H1 (cell line): ENCODE data around the gene TXNDC2. TPM values are rescaled to one million over a fixed set of nuclear protein-coding genes. Genes with fewer than 3 reads are reported as not detected.

Source experiments
- CTCF ChIA-PET: fragments of 300-600 bp; sonication (Branson Sonifier 250); formaldehyde crosslinking; loops from one replicate; lab custom pipeline; 2021; ENCODE audit not compliant: partially characterized antibody; lab: Charles Lee
- POLR2A ChIA-PET: fragments of 300-600 bp; sonication (Branson Sonifier 250); formaldehyde crosslinking; loops from one replicate; lab custom pipeline; 2021; ENCODE audit warnings: inconsistent platforms; ENCODE audit not compliant: partially characterized antibody; lab: Charles Lee
- DNase-seq, 2 experiments: peaks; one replicate each; pipeline versions ENCODE4 v3.0.0 to v3.0.0-alpha.2; 2010 to 2022; ENCODE audit warnings: low spot score in 2 of 2, low read depth in 1 of 2, mixed read lengths in 1 of 2
- FAIRE-seq: peaks from 2 replicates; lab custom pipeline; 2011; peaks lifted over from hg19 to GRCh38; lab: Jason Lieb, UNC
- H2AFZ ChIP-seq: 2 replicates; pipeline ENCODE4 v1.8.1; 2012; ENCODE audit warnings: low read length, inconsistent platforms
- H2AK5ac ChIP-seq: 2 replicates; pipeline ENCODE4 v1.6.1; 2013; ENCODE audit warnings: low read depth, low read length
- H2BK120ac ChIP-seq: replicated peaks from 2 replicates; pipeline ENCODE3; 2013; ENCODE audit warnings: low read depth, low read length, inconsistent platforms
- H2BK12ac ChIP-seq: 2 replicates; pipeline ENCODE4 v1.6.1; 2013; ENCODE audit warnings: low read depth, low read length
- H2BK15ac ChIP-seq: 2 replicates; pipeline ENCODE4 v1.6.1; 2013; ENCODE audit warnings: low read length
- H2BK20ac ChIP-seq: 2 replicates; pipeline ENCODE4 v1.6.1; 2013; ENCODE audit warnings: low read length
- H2BK5ac ChIP-seq: 2 replicates; pipeline ENCODE4 v1.6.1; 2013; ENCODE audit warnings: low read depth, low read length
- H3K14ac ChIP-seq: 2 replicates; pipeline ENCODE4 v1.6.1; 2013; ENCODE audit warnings: inconsistent platforms; ENCODE audit not compliant: insufficient read length
- H3K18ac ChIP-seq: 2 replicates; pipeline ENCODE4 v1.6.1; 2013; ENCODE audit warnings: low read length; ENCODE audit errors: extremely low read depth
- H3K23ac ChIP-seq: 2 replicates; pipeline ENCODE4 v1.6.1; 2013; ENCODE audit warnings: inconsistent platforms; ENCODE audit not compliant: insufficient read length
- H3K23me2 ChIP-seq: 2 replicates; pipeline ENCODE4 v1.6.1; 2013; ENCODE audit warnings: low read depth, low read length
- H3K27ac ChIP-seq: 2 replicates; pipeline ENCODE4 v1.6.1; 2011; ENCODE audit warnings: low read depth, low read length, inconsistent platforms
- H3K27me3 ChIP-seq, 4 experiments: replicated peaks in 1 of 4; 1 replicate in 1 of 4; 2 replicates in 3 of 4; pipeline versions ENCODE4 v1.6.1 to v1.8.1; 2011 to 2013; ENCODE audit warnings: low read length in 3 of 4, mild to moderate bottlenecking in 3 of 4, inconsistent platforms in 2 of 4, mixed read lengths in 2 of 4, moderate library complexity in 1 of 4; ENCODE audit not compliant: control insufficient read depth in 3 of 4, insufficient read depth in 3 of 4; ENCODE audit errors: extremely low read depth in 1 of 4
- H3K36me3 ChIP-seq, 4 experiments: 2 replicates each; pipeline versions ENCODE4 v1.6.1 to v1.8.1; 2011 to 2013; ENCODE audit warnings: mild to moderate bottlenecking in 4 of 4, low read length in 3 of 4, moderate library complexity in 2 of 4, control low read depth in 1 of 4, inconsistent platforms in 1 of 4; ENCODE audit not compliant: insufficient read depth in 4 of 4, control insufficient read depth in 2 of 4
- H3K4ac ChIP-seq: replicated peaks from 2 replicates; pipeline ENCODE3; 2013; ENCODE audit warnings: low read length, low read depth, mixed read lengths, inconsistent platforms; ENCODE audit not compliant: insufficient read length
- H3K4me1 ChIP-seq, 4 experiments: replicated peaks in 1 of 4; 1 replicate in 1 of 4; 2 replicates in 3 of 4; pipeline versions ENCODE4 v1.6.1 to v1.8.1; 2011 to 2013; ENCODE audit warnings: low read length in 3 of 4, inconsistent platforms in 2 of 4, mixed read lengths in 1 of 4; ENCODE audit not compliant: insufficient read depth in 4 of 4, control insufficient read depth in 3 of 4
- H3K4me2 ChIP-seq, 2 experiments: 2 replicates each; pipeline versions ENCODE4 v1.6.1 to v1.8.1; 2011 to 2013; ENCODE audit warnings: low read depth in 2 of 2, low read length in 2 of 2, control low read depth in 1 of 2, inconsistent platforms in 1 of 2, mild to moderate bottlenecking in 1 of 2; ENCODE audit not compliant: insufficient read depth in 1 of 2
- H3K4me3 ChIP-seq, 4 experiments: fragments of 200-600, 300-600 bp in 1 of 4; sonication (generic), shearing (Covaris generic), sonication (Bioruptor Twin) in 1 of 4; 2 replicates each; pipeline versions ENCODE4 v1.5.1 to v1.8.1; 2011 to 2016; ENCODE audit warnings: low read length in 4 of 4, low read depth in 3 of 4, control low read depth in 2 of 4, inconsistent platforms in 2 of 4, mild to moderate bottlenecking in 2 of 4, mixed read lengths in 1 of 4, moderate library complexity in 1 of 4; ENCODE audit not compliant: insufficient read depth in 2 of 4; ENCODE audit errors: extremely low read depth in 1 of 4
- H3K56ac ChIP-seq: replicated peaks from 2 replicates; pipeline ENCODE3; 2013; ENCODE audit warnings: low read depth, mild to moderate bottlenecking, mixed read lengths, low read length, inconsistent platforms; ENCODE audit not compliant: insufficient read length
- H3K79me1 ChIP-seq: 2 replicates; pipeline ENCODE4 v1.6.1; 2013; ENCODE audit warnings: low read depth, low read length, control low read depth
- H3K79me2 ChIP-seq, 2 experiments: 2 replicates each; pipeline versions ENCODE4 v1.6.1 to v1.8.1; 2012 to 2013; ENCODE audit warnings: low read length in 2 of 2, mild to moderate bottlenecking in 2 of 2, inconsistent platforms in 1 of 2; ENCODE audit not compliant: insufficient read depth in 2 of 2, control insufficient read depth in 1 of 2
- H3K9ac ChIP-seq, 4 experiments: replicated peaks in 1 of 4; 1 replicate in 1 of 4; 2 replicates in 3 of 4; pipeline versions ENCODE4 v1.6.1 to v1.8.1; 2011 to 2013; ENCODE audit warnings: low read depth in 3 of 4, low read length in 3 of 4, control low read depth in 2 of 4, mild to moderate bottlenecking in 2 of 4, moderate library complexity in 2 of 4, inconsistent platforms in 1 of 4; ENCODE audit errors: extremely low read depth in 1 of 4
- H3K9me3 ChIP-seq, 2 experiments: 2 replicates each; pipeline versions ENCODE4 v1.6.1 to v1.8.1; 2012 to 2013; ENCODE audit warnings: mild to moderate bottlenecking in 2 of 2, moderate library complexity in 2 of 2, control low read depth in 1 of 2, inconsistent platforms in 1 of 2, low read depth in 1 of 2, low read length in 1 of 2, mixed read lengths in 1 of 2; ENCODE audit not compliant: insufficient read depth in 2 of 2
- H4K20me1 ChIP-seq, 2 experiments: replicated peaks in 1 of 2; 2 replicates each; pipeline versions ENCODE3 to v1.8.1; 2011 to 2013; ENCODE audit warnings: inconsistent platforms in 2 of 2, low read length in 2 of 2, mild to moderate bottlenecking in 1 of 2; ENCODE audit not compliant: insufficient read depth in 2 of 2, control insufficient read depth in 1 of 2
- H4K5ac ChIP-seq: 2 replicates; pipeline ENCODE4 v1.6.1; 2013; ENCODE audit warnings: low read length, low read depth, mixed read lengths, inconsistent platforms; ENCODE audit not compliant: insufficient read length
- H4K8ac ChIP-seq: 2 replicates; pipeline ENCODE4 v1.8.0; 2013; ENCODE audit warnings: mild to moderate bottlenecking, moderate library complexity, low read length, inconsistent platforms; ENCODE audit not compliant: insufficient read depth; ENCODE audit errors: extremely low read depth
- H4K91ac ChIP-seq: replicated peaks from 2 replicates; pipeline ENCODE3; 2013; ENCODE audit warnings: low read length, mixed read lengths, inconsistent platforms; ENCODE audit not compliant: insufficient read length
- EZH2 ChIP-seq: fragments of 200-600 bp; sonication (generic); IDR thresholded peaks from 2 replicates; pipeline ENCODE4 v1.7.1; 2012; ENCODE audit warnings: low read depth, mild to moderate bottlenecking, moderate library complexity, low read length, inconsistent platforms; ENCODE audit not compliant: severe bottlenecking
- KDM1A ChIP-seq: fragments of 200-600, 300-600 bp; sonication (generic); IDR thresholded peaks from 2 replicates; pipeline ENCODE4 v1.7.1; 2016; ENCODE audit warnings: mild to moderate bottlenecking, low read length, borderline replicate concordance
- POLR2A ChIP-seq, 2 experiments: IDR thresholded peaks; 1 replicate in 1 of 2; 2 replicates in 1 of 2; pipeline ENCODE4 v1.6.1; 2011; ENCODE audit warnings: low read depth in 2 of 2, low read length in 2 of 2, mild to moderate bottlenecking in 2 of 2; ENCODE audit errors: control extremely low read depth in 1 of 2
- POU5F1 ChIP-seq: IDR thresholded peaks from 2 replicates; pipeline ENCODE4 v1.6.1; 2011; ENCODE audit warnings: low read depth, mild to moderate bottlenecking, low read length, moderate library complexity
- RAD21 ChIP-seq, 2 experiments: IDR thresholded peaks in 1 of 2; conservative IDR thresholded peaks in 1 of 2; 2 replicates each; pipeline ENCODE4 v1.6.1; 2011; ENCODE audit warnings: low read depth in 2 of 2, low read length in 2 of 2, improper control_type of control experiment in 1 of 2, inconsistent platforms in 1 of 2, mild to moderate bottlenecking in 1 of 2, moderate library complexity in 1 of 2
- TAF7 ChIP-seq: optimal IDR thresholded peaks from 2 replicates; pipeline ENCODE3; 2011; ENCODE audit warnings: low read depth, mild to moderate bottlenecking, inconsistent platforms, low read length, moderate library complexity, borderline replicate concordance
- YY1 ChIP-seq: IDR thresholded peaks from 2 replicates; pipeline ENCODE4 v1.6.1; 2011; ENCODE audit warnings: low read depth, mild to moderate bottlenecking, low read length
- WGBS, 2 experiments: shearing (Covaris generic) in 1 of 2; methylation state at CpG; one replicate each; pipeline versions ENCODE4 v1.1.6 to v1.1.7; 2013 to 2015; ENCODE audit warnings: low lambda C conversion rate in 2 of 2, mixed read lengths in 2 of 2, inconsistent platforms in 1 of 2, low coverage in 1 of 2, missing lambda C conversion rate in 1 of 2; ENCODE audit not compliant: insufficient replicate concordance in 2 of 2, insufficient coverage in 1 of 2, insufficient read length in 1 of 2; ENCODE audit errors: extremely low coverage in 1 of 2, missing lambda C conversion rate in 1 of 2; 5-methylcytosine and 5-hydroxymethylcytosine counted together
- polyA plus RNA-seq, 7 experiments: library from polyadenylated mRNA; depleted of rRNA in 3 of 7; stranded (reverse) in 5 of 7; unstranded in 2 of 7; fragments of >200 nt in 5 of 7; fragments of 200-250 nt in 2 of 7; gene quantifications; 1 replicate in 5 of 7; 2 replicates in 1 of 7; 4 replicates in 1 of 7; pipeline versions ENCODE4 v1.2.1 to v1.2.3, GENCODE V29; 2011 to 2013; ENCODE audit warnings: missing spikeins in 2 of 7, mixed read lengths in 2 of 7
- total RNA-seq: library from RNA; stranded (reverse); fragmentation: NEBNext Ultra II Directional; extraction: Animal tissue kit (Norgen Biotek cat#: 25700); gene quantifications from 2 replicates; pipeline ENCODE4 v1.2.1, GENCODE V29; 2021

The TXNDC2 gene
- total and polyA plus RNA-seq, 2 of the 8 experiments (the other 6 are each of a cell fraction or from before 2014, with no cell fraction given) = 0.09 TPM; not detected in 1

GRCh38 chr18:9931146-9931545 lies 45.4 kb downstream of the TXNDC2 start:
- TF ChIP-seq RAD21 (IDR thresholded peaks at IDR 0.05 in 1 of 2, conservative IDR thresholded peaks at IDR 0.05 in 1 of 2; ENCODE audit: low read depth in 2 of 2, low read length in 2 of 2) (no peak), POU5F1 (no peak), POLR2A (IDR thresholded peaks at IDR 0.05; ENCODE audit: control extremely low read depth in 1 of 2, low read depth in 2 of 2, low read length in 2 of 2) (no peak), YY1 (no peak), EZH2 (no peak), KDM1A (no peak), TAF7 (no peak)
- Histone ChIP-seq H2BK120ac (no peak overlapping the region), H3K27ac (no peak overlapping the region), H4K20me1 (peaks cover 5 to 6% of the 10 kb centered on the region in 2 experiments), H3K23me2 (no peaks in the 10 kb centered on the region), H2BK20ac (no peak overlapping the region), H3K79me1 (no peaks in the 10 kb centered on the region; the same call in 1 of the 2 replicates), H3K14ac (no peak overlapping the region), H2BK5ac (no peak overlapping the region), H3K36me3 (peaks cover 0 to 27% (median 5%) of the 10 kb centered on the region in 4 experiments; a peak in 3 of 8 replicates), H3K9me3 (no peaks in the 10 kb centered on the region), H3K27me3 (no peaks in the 10 kb centered on the region), H4K5ac (no peak overlapping the region), H3K56ac (no peak overlapping the region), H4K91ac (no peak overlapping the region), H4K8ac (no peak overlapping the region), H3K4me3 (no peak overlapping the region), H2BK12ac (no peak overlapping the region), H3K9ac (no peak overlapping the region), H2AK5ac (no peak overlapping the region), H2AFZ (no peak overlapping the region), H3K4me1 (peaks cover 1 to 6% (median 5%) of the 10 kb centered on the region in 4 experiments; a peak in 5 of 7 replicates), H3K4ac (no peak overlapping the region), H3K4me2 (no peak overlapping the region), H3K79me2 (peaks cover 5 to 86% of the 10 kb centered on the region in 2 experiments), H3K23ac (no peak overlapping the region), H2BK15ac (no peak overlapping the region), H3K18ac (no peak overlapping the region)
- no peak for DNase-seq
- POLR2A ChIA-PET = interaction anchor here (0.8 kb wide), 1 partner anchor 16 kb away, joined by 4 read pairs; no protein-coding TSS in a partner anchor
- CTCF ChIA-PET = no interaction called here
- FAIRE-seq = no peak
- WGBS, 2 experiments = 10% methylated on average over 1 of the region's 1 CpG; no CpG with 5 or more reads in 1 of the 2 experiments
